Measurements from ENCODE around the gene ULK1.

ULK1 gene

DNA sequence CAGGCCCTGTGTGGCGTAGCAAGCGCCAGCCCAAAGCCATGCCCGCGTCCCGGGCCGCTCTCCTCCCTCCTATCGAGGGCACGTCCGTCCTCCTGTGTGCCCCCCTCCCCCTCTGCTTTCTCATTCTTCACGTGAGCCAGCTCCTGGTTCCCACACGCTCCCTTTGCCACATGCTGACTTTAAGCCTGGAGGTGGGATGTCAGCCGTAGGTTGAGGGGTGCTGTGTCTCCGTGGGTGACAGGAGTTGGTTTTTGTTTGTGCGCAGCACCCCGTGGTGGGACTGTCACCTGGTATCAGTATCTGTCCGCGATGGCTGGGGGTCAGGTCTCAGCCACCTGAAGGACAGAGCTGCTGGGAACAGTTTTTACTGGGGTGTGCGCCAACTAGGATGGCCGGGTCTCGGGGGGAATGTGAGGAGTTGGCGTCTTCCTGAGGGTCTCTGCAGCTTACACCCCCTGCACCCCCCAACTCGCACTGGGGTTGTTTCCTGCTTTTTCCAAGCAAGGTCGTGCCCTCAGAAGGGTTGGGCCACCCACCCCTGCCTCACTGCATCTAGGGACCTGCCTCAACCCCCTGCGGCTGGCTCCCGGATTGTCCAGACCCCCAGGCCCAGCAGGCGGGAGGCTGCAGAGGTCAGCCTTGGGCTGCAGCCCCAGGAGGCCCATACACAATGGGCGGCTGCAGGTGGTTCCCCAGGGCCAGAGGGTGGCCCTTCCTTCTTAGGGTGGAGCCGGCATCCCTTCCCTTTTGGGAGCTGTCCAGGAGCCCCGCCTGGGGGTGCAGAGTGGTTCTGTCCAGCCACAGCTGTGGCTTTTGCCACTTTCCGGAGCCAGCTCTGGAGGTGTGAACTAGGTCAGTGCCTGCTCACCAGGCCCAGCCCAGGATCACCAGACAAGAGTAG is 7.3 kb downstream of the ULK1 start:
- no peak overlapping the region for H3K4me3 ChIP-seq (ENCODE audit: severe bottlenecking)
- peak overlapping the region; percentile 2 for H3K27ac ChIP-seq (ENCODE audit: poor library complexity, severe bottlenecking)
- peaks cover 19% of the 10 kb centered on the region for H3K4me1 ChIP-seq (ENCODE audit: insufficient read depth, poor library complexity, severe bottlenecking)
- H3K36me3 ChIP-seq (ENCODE audit: low read depth), result peaks cover 8% of the 10 kb centered on the region; the same call in 1 of the 2 replicates
- no peaks in the 10 kb centered on the region for H3K27me3 ChIP-seq (ENCODE audit: insufficient read depth, poor library complexity, severe bottlenecking)
- no peaks in the 10 kb centered on the region for H3K9me3 ChIP-seq (ENCODE audit: severe bottlenecking)
- peak; percentile 74 for DNase-seq (ENCODE audit: low spot score)
- peak; percentile 72 for ATAC-seq (ENCODE audit: low read depth)
- TF ChIP-seq CTCF (IDR thresholded peaks at IDR 0.05; ENCODE audit: poor library complexity, severe bottlenecking), result no peak

DNA sequence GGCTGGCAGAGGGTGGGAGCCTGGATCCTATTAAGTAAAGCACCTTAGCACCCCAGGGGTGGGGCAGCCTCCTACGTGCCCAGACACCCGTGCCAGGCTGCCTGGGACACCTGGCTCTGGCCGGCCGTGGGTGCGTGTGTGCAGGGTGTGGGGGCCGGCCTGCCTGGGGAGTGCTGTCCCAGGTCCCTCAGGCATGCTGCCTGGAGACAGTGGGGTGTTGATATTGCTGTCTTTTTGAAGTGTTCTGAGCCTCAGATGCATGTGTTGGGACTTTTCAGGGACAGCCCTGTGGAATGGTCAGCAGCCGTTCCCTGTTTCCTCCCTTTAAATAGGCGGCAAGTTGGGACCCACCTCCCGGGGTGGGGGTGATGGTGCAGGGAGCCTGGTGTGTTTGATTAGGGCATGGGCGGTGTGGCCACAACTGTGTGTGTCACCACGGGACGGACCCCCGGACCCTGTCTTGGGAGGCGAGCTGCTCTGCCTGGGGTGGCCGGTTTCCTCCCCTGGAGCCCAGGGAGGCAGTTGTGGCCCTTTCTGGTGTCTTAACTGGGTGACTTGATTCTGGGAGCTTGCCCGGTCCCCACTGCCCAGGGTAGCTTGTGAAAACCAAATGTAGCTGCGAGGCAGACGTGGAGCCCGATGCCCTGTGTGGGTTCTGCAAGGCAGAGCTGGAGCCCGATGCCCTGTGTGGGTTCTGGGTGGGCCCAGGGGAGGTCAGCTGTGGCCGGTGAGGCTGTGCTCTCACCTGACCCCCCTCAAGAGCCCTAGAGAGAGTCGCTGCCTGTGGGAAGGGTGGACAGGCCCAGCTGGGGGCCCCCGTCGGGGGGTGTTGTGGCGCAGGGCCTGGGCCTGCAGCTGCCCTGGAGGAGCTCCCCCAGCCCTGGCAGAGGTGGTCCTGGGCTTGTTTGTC is 8.2 kb downstream of the ULK1 start:
- no peak overlapping the region for H3K4me3 ChIP-seq (ENCODE audit: severe bottlenecking)
- TF ChIP-seq CTCF (IDR thresholded peaks at IDR 0.05; ENCODE audit: poor library complexity, severe bottlenecking), result no peak
- no peak for ATAC-seq (ENCODE audit: low read depth)

DNA sequence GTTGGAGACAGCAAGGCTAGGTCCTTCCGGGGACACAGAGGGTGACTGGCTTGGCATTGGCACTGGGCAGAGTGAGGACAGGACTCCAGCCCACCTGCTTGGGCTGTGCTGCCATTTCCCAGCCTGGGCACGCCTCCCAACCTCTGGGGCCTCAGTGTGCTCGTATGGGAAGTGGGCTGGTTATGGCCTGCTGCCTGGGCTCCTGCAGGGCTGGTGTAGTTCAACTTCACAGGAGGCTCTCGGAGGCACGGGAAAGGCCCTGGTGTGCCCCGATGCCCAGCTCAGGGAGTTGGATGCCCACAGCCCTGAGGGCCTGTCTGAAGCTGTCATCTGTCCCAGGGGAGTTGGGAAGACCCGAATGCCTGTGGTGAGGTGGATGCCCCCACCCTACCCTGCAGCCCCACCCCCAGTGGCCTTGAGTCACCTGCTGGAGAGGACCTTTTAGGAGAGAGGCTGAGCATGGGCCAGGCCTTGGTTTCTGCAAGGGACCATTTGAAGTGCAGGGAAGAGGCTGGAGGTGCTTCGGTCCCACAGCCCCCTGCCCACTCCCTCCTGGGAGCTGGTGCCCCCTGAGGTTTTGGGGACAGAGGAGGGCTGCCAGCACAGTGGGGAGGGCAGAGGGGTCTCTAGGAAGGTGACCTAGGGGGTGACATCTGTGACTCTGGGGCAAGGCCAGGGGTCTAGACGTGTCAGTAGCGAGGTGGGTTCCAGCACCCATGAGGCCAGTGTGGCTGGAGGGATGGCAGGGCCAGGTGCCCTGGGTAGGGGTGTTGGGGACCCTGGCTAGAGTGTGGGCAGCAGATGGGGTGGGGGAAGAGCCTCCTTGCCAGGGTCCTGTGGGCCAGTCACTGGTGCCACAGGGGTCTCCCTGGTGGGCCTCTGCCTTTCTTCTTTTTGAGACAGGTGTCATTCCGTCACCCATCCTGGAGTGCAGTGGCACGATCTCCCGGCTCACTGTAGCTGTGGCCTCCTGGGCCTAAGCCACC is 9.1 kb downstream of the ULK1 start:
- TF ChIP-seq CTCF (IDR thresholded peaks at IDR 0.05; ENCODE audit: poor library complexity, severe bottlenecking), result no peak
- H3K27me3 ChIP-seq (ENCODE audit: insufficient read depth, poor library complexity, severe bottlenecking), result no peaks in the 10 kb centered on the region
- peaks cover 19% of the 10 kb centered on the region for H3K4me1 ChIP-seq (ENCODE audit: insufficient read depth, poor library complexity, severe bottlenecking)
- DNase-seq (ENCODE audit: low spot score) (no peak), ATAC-seq (ENCODE audit: low read depth) (no peak)
- H3K4me3 ChIP-seq (ENCODE audit: severe bottlenecking), result no peak overlapping the region
- no peaks in the 10 kb centered on the region for H3K36me3 ChIP-seq (ENCODE audit: low read depth)
- H3K27ac ChIP-seq (ENCODE audit: poor library complexity, severe bottlenecking), result no peak overlapping the region
- H3K9me3 ChIP-seq (ENCODE audit: severe bottlenecking), result no peaks in the 10 kb centered on the region

More for the DNA sequence above, 8.2 kb downstream of the ULK1 start:
- no peaks in the 10 kb centered on the region for H3K9me3 ChIP-seq (ENCODE audit: severe bottlenecking)
- H3K27me3 ChIP-seq (ENCODE audit: insufficient read depth, poor library complexity, severe bottlenecking), result no peaks in the 10 kb centered on the region
- peaks cover under 1% of the 10 kb centered on the region; the same call in 1 of the 2 replicates for H3K36me3 ChIP-seq (ENCODE audit: low read depth)
- DNase-seq (ENCODE audit: low spot score), result no peak
- H3K27ac ChIP-seq (ENCODE audit: poor library complexity, severe bottlenecking), result peak overlapping the region; percentile 2
- H3K4me1 ChIP-seq (ENCODE audit: insufficient read depth, poor library complexity, severe bottlenecking), result peaks cover 19% of the 10 kb centered on the region

DNA sequence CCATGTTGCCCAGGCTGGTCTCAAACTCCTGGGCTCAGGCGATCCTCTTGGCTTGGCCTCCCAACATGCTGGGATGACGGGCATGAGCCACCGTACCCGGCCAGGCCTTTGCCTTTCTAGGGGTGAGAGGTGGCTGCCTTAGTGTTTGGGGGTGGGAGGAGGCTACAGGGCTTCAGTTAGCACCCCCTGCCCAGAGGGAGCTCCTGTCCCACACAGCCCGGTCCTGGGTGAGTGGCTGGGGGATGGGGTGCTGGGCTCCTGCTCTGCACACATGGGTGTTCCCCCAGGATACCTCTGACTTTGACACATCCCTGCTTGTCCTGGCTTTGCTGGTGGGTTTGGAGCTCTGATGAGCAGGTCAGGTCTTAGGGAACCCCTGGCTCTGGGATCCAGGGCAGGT is 9.9 kb downstream of the ULK1 start:
- H3K36me3 ChIP-seq (ENCODE audit: low read depth), result no peaks in the 10 kb centered on the region
- no peak overlapping the region for H3K27ac ChIP-seq (ENCODE audit: poor library complexity, severe bottlenecking)
- ATAC-seq (ENCODE audit: low read depth), result no peak
- no peaks in the 10 kb centered on the region for H3K27me3 ChIP-seq (ENCODE audit: insufficient read depth, poor library complexity, severe bottlenecking)
- TF ChIP-seq CTCF (IDR thresholded peaks at IDR 0.05; ENCODE audit: poor library complexity, severe bottlenecking), result no peak
- H3K4me3 ChIP-seq (ENCODE audit: severe bottlenecking), result no peak overlapping the region
- DNase-seq (ENCODE audit: low spot score), result no peak
- peaks cover 19% of the 10 kb centered on the region for H3K4me1 ChIP-seq (ENCODE audit: insufficient read depth, poor library complexity, severe bottlenecking)
- H3K9me3 ChIP-seq (ENCODE audit: severe bottlenecking), result no peaks in the 10 kb centered on the region
